CD4-positive, alpha-beta T cell treated with Interleukin-15 for 4 hours (primary cell): ENCODE results near the gene CCDC197.

Experiments
- DNase-seq: peaks from one replicate; pipeline ENCODE4 v3.0.0-alpha.2; 2020; ENCODE audit warnings: low spot score

Gene CCDC197

GRCh38 chr14:94043756-94044475, 46.8 kb downstream of the CCDC197 start:
- no peak for DNase-seq

GRCh38 chr14:94044476-94045091, 47.5 kb downstream of the CCDC197 start:
- no peak for DNase-seq

DNA sequence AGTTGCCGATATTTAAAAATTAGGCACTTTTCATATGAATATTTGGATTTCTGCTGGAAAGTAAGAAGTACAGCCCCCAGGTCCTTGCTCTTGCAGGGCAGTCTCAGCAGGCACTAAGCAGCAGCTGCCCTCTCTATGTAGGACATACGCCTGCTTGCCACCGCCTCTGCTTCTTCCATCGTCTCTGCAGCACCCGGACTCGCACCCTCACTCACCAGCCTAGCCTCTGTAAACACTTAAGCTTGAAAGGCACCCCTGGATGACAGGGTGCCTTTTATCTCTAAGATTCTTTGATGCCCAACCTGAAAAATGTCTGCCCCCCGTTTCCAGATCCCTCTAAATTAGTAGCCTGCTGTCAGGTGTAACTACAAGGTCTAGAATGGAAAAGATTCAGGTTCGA, 48.0 kb downstream of the CCDC197 start:
- DNase-seq: no peak

- no peak for DNase-seq
Measured at GRCh38 chr14:94045563-94046345, 48.7 kb downstream of the CCDC197 start.

DNA sequence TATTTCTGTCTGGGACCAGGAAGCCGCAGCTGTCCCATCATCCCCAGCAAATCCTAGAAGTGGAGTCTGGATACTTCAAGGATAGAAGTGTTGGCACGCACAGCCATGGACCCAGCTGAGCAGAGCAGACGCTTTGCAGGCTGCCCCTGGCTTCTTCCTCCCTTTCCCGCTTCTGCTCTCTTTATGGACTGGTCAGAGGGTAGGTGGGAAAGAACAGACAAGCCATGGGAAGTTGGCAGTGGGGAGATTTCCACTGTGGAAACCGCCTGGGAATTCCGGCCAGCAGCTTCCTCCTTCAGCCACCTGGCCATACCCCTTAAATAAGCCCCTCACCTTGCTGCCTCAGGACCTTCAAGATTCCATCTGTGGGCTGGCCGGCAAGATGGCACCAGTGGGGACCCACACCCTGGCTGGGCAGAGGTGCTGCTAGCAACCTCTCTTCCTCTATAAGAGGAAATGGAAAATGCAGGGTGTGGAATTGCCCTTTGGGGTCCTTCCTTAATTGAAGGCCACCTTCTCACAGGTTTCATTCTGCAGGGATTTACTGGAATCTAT, 49.7 kb downstream of the CCDC197 start:
- DNase-seq: no peak

- no peak for DNase-seq
Measured at GRCh38 chr14:94047581-94047980, 50.5 kb downstream of the CCDC197 start.

GRCh38 chr14:94048691-94049624, 51.9 kb downstream of the CCDC197 start:
- no peak for DNase-seq

- DNase-seq: no peak
Measured at GRCh38 chr14:94049625-94050023, 52.5 kb downstream of the CCDC197 start.

DNA sequence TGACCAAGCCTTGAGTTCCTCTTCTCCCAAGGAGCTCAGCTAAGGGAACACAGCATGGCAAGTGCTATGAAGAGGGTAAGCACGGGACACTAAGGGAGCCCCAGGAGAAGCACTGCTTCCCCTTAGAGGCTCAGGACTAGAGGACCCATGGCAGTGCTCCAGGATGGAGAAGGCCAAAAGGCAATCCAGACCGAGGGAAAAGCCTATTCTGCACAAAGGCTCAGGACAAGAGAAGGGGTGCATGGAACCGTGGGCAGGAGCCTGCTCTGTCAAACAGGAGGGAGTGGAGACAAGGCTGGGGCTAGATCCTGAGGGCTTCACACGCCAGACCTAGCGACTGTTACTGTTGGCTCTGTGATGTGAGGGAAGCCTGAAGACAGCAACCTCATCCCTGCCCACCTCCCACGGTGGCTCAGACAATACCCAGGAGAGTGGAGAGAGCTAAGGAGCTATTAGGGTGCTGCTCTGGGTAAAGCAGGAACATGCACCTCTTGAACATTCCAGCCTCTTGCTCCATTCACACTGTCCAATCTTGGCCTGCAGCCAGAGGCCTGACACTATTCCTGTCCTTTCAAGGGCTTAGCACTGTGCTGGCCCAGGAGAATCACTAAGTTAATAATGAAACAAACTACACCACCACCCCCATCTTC, 53.3 kb downstream of the CCDC197 start:
- no peak for DNase-seq

DNA sequence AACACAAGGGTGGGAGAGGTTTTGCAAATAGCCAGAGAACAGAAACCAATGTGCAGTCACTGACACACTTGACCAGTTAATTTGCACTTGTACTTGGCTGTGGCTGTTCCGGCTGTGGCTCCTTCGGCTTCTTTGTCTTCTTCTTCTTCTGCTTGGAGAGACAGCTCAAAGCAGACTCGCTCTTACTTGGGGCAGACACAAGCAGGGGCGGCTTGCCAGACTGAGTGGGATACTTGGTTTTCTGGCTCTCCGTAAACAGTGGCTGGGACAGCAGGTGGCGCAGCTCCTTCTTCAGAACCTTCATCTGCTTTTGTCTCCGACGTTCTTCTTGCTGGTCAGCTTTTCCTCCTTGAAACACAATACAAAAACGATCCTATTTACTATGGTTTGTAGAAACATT, 54.0 kb downstream of the CCDC197 start:
- DNase-seq: no peak

GRCh38 chr14:94051779-94052178, 54.7 kb downstream of the CCDC197 start:
- no peak for DNase-seq

GRCh38 chr14:94052199-94052598, 55.1 kb downstream of the CCDC197 start:
- no peak for DNase-seq

DNA sequence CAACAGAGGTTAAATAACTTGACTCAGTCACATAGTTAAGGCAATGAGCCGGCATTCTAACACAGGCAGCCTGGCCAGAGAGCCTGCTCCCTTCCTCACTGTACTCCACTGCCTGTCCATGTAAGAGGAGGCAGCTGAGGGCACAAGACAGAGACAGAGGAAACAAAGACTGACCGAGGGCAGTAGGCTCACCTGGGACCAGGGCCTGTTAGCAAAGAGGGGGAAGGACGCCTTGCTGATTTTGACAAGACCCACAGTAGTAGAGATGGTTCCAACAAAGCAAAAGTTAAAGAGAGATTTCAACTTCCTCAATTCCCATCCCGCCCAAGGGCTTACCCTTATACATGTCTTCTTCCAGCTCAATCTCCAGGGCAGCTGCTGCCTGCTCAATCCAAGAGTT, 55.6 kb downstream of the CCDC197 start:
- DNase-seq: no peak

DNA sequence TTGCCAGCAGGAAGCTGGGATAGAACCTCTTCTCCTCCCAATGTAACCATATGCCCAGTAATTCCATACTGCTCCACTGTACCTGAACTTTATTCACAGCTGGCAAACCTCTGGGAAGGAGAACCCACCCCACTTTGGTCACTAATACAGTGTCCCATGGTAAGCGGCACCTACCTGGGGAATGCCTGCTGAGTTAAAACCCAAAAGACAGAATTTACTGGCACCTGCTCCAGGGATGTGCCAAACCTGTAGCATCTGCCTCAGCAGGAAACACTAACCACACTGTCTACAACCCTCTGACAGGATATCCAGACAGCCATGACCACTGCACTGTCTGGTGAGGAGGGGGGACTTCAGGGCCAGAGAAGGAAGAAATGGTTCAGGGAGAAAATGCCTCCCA, 57.3 kb downstream of the CCDC197 start:
- DNase-seq: no peak

DNA sequence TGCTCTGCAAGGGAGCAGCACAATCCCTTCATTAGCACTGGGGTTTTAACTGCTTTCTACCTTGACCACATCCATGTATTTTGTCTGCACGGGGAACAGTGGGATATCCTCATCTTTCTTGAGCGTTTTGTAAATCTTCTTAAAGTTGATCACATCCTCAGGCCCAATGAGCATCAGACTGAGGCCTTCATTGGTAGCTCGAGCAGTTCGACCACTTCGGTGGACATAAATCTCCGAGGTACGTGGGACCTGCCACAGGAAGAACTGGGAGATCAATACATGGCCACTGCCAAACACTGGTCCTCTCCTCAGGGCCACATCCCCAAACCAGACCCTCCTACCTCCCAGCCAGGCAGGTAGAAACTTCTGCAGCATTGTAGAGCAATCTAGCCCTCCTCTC, 57.8 kb downstream of the CCDC197 start:
- DNase-seq: no peak

- DNase-seq: peak; percentile 24
Measured at GRCh38 chr14:94056579-94057308, 59.6 kb downstream of the CCDC197 start.

- no peak for DNase-seq
Measured at GRCh38 chr14:94058128-94058673, 61.1 kb downstream of the CCDC197 start.
